ENCODE data around the gene GPC3. TPM values are rescaled to one million over a fixed set of nuclear protein-coding genes. Genes with fewer than 3 reads are reported as not detected.

The GPC3 gene
- total RNA-seq, 6 donors from 2014 or later: 9.4 to 111 (median 57.6) TPM

DNA sequence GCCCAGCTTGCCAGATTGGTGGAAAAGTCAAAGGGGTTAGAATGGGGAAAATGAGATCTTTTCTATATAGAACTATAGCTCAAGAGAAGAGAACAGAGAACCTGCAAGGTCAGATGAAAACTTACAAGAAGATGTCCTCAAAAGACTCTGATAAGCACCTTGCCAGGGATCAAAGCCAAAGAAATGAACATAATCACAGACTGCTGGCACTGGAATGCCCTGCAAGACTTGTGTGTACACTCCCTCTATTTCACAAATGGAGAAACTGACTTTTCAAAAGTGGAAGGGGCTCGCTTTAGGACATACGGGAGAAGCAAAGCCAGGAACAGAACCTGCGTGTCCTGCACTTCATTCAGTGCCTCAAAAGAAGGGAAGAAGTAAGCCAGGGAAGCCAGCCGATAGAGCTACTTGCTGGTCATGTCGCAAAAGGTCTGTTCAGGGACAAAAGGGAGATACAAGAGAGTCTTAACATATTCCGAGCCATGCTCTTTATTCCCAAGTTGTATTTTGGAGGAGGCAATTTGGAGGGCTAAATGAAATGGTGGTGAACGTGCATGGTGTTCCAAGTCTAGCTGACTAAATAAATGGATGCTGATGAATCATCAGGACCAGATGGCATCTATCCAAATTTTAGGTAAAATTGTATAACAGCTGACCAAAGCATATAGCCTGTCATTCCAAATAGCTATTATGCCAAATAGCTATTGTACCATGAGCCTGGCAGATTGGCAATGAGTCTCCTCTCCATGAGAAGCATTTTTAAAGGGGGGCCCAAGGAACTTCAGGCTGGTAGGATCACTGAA lies 394.5 kb downstream of the GPC3 start:
- no peak overlapping the region for H3K27ac ChIP-seq
- ATAC-seq (ENCODE audit: low FRiP score in 2 of 2) (no peak), DNase-seq (no peak)
- TF ChIP-seq POLR2A (IDR thresholded peaks at IDR 0.05) (no peak), POLR2AphosphoS5 (IDR thresholded peaks at IDR 0.05) (no peak), EP300 (IDR thresholded peaks at IDR 0.05) (no peak)
- TF ChIP-seq, protein P1, sequence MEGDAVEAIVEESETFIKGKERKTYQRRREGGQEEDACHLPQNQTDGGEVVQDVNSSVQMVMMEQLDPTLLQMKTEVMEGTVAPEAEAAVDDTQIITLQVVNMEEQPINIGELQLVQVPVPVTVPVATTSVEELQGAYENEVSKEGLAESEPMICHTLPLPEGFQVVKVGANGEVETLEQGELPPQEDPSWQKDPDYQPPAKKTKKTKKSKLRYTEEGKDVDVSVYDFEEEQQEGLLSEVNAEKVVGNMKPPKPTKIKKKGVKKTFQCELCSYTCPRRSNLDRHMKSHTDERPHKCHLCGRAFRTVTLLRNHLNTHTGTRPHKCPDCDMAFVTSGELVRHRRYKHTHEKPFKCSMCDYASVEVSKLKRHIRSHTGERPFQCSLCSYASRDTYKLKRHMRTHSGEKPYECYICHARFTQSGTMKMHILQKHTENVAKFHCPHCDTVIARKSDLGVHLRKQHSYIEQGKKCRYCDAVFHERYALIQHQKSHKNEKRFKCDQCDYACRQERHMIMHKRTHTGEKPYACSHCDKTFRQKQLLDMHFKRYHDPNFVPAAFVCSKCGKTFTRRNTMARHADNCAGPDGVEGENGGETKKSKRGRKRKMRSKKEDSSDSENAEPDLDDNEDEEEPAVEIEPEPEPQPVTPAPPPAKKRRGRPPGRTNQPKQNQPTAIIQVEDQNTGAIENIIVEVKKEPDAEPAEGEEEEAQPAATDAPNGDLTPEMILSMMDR (IDR thresholded peaks at IDR 0.05): no peak
- WGBS, 2 donors: 71 to 81% methylated on average over 7 of the region's 7 CpGs
- H3K36me3 ChIP-seq: no peaks in the 10 kb centered on the region
- no peak overlapping the region for H3K4me3 ChIP-seq
- H3K9me3 ChIP-seq: no peaks in the 10 kb centered on the region
- no peaks in the 10 kb centered on the region for H3K27me3 ChIP-seq
- no peaks in the 10 kb centered on the region for H3K4me1 ChIP-seq

DNA sequence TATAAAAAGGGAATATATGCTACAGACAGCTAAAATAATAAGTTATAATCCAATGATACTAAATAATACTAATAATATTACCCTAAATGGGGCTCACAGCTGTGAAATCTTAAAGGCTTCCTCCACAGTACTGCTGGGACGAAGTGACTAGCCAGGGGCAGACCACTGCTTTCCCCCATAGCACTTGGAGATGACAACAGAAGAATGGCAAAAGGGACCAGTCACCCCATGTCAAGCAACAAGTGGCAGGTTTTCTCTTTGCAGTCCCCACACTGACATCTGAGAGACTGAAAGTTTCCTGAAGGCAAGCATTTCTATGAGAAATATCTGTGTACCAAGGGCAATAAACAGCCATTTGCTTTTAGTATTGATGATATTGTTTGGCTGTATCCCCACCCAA lies 396.6 kb downstream of the GPC3 start:
- H3K4me3 ChIP-seq: no peak overlapping the region
- TF ChIP-seq, protein P1 (IDR thresholded peaks at IDR 0.05): no peak
- no peak for TF ChIP-seq EP300 (IDR thresholded peaks at IDR 0.05)
- no peak for TF ChIP-seq POLR2AphosphoS5 (IDR thresholded peaks at IDR 0.05)
- no peak for TF ChIP-seq POLR2A (IDR thresholded peaks at IDR 0.05)
- ATAC-seq (ENCODE audit: low FRiP score in 2 of 2) (no peak), DNase-seq (no peak)
- WGBS, 2 donors: 52% methylated on average over 1 of the region's 1 CpG; no CpG with 5 or more reads in 1 of the 2 donors
- H3K36me3 ChIP-seq: no peaks in the 10 kb centered on the region
- H3K27me3 ChIP-seq: no peaks in the 10 kb centered on the region
- no peaks in the 10 kb centered on the region for H3K4me1 ChIP-seq
- H3K27ac ChIP-seq: no peak overlapping the region
- no peaks in the 10 kb centered on the region for H3K9me3 ChIP-seq

DNA sequence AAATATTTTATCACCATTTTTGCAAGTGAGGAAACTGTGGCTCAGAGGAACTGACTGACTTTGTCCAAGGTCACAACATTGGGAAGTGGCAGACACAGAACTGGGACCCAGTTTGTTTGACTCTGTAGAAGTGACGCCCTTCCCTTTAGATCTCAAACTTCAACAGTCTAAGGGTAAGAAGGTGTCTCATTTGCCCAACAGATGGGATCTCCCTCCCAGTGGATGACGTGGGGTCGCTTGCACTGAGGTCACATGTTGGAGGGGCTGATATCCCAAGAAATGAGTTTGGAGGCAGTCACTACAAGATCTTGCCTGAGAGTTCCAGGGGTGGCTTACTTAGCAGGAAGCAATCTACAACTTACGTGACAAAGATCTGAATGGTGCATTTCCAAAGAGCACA lies 397.6 kb downstream of the GPC3 start:
- Histone ChIP-seq H3K27me3 (no peaks in the 10 kb centered on the region), H3K27ac (no peak overlapping the region), H3K36me3 (no peaks in the 10 kb centered on the region), H3K9me3 (no peaks in the 10 kb centered on the region), H3K4me3 (no peak overlapping the region), H3K4me1 (no peaks in the 10 kb centered on the region)
- 69 to 79% methylated on average over 4 of the region's 4 CpGs for WGBS, 2 donors
- no peak for ATAC-seq (ENCODE audit: low FRiP score in 2 of 2)
- TF ChIP-seq POLR2AphosphoS5 (IDR thresholded peaks at IDR 0.05) (no peak), EP300 (IDR thresholded peaks at IDR 0.05) (no peak), POLR2A (IDR thresholded peaks at IDR 0.05) (no peak)
- TF ChIP-seq, protein P1 (IDR thresholded peaks at IDR 0.05): no peak
- DNase-seq: no peak

DNA sequence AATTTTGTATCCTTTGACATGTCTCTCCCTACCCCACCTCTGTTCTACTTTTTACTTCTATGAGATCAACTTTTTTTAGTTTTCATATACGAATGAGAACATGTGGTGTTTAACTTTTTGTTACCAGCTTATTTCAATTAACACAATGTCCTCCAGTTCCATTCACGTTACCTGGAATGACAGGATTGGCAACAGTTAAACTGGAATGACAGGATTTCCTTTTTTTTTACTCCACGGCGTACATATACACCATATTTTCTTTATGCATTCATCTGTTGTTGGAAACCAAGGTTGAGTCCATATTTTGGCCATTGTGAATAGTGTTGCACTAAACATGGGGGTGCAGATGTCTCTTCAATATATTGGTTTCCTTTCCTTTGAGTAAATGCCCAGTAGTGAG lies 398.3 kb downstream of the GPC3 start:
- ATAC-seq (ENCODE audit: low FRiP score in 2 of 2): no peak
- no peaks in the 10 kb centered on the region for H3K9me3 ChIP-seq
- no peaks in the 10 kb centered on the region for H3K27me3 ChIP-seq
- 67% methylated on average over 4 of the region's 4 CpGs for WGBS, 2 donors
- no peak for TF ChIP-seq POLR2A (IDR thresholded peaks at IDR 0.05)
- TF ChIP-seq POLR2AphosphoS5 (IDR thresholded peaks at IDR 0.05): no peak
- H3K4me3 ChIP-seq: no peak overlapping the region
- H3K4me1 ChIP-seq: no peaks in the 10 kb centered on the region
- no peaks in the 10 kb centered on the region for H3K36me3 ChIP-seq
- DNase-seq: no peak
- no peak overlapping the region for H3K27ac ChIP-seq

DNA sequence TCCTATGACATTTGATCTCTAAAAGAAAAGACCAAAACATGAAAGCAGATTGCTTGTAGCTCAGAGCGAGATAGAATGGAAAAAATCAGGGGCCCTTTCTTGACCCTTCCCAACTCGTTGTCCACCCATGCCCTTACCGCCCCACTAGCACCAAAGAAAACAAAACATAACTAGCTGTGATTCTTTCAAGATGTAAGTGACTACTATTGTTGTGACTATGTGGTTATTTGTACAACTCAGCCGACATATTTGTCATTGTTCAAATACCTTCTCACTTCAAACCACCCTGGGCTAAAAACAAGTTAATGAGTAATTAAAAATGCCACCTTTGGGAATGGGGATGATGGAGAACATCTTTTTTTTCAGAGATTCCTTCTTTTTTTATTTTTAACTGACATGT lies 399.0 kb downstream of the GPC3 start:
- no peaks in the 10 kb centered on the region for H3K27me3 ChIP-seq
- no peaks in the 10 kb centered on the region for H3K9me3 ChIP-seq
- TF ChIP-seq POLR2A (IDR thresholded peaks at IDR 0.05): no peak
- TF ChIP-seq POLR2AphosphoS5 (IDR thresholded peaks at IDR 0.05): no peak
- TF ChIP-seq, protein P1 (IDR thresholded peaks at IDR 0.05): no peak
- no peak for TF ChIP-seq EP300 (IDR thresholded peaks at IDR 0.05)
- no peak overlapping the region for H3K4me3 ChIP-seq
- no peaks in the 10 kb centered on the region for H3K4me1 ChIP-seq
- WGBS, 2 donors: 62 to 66% methylated on average over 4 of the region's 4 CpGs
- ATAC-seq (ENCODE audit: low FRiP score in 2 of 2) (no peak), DNase-seq (no peak)
- no peak overlapping the region for H3K27ac ChIP-seq
- no peaks in the 10 kb centered on the region for H3K36me3 ChIP-seq
